Activated CD4-positive, alpha-beta T cell treated with anti-CD3 and anti-CD28 coated beads, Interleukin-2, Interleukin-4, amounts not matched to agents 100 ng/mL and 50 ng/mL, durations not matched to agents 16 hours and 8 hours (primary cell): ENCODE measurements around the gene PIP5K1B.
A peak's percentile ranks its signal among the peaks of the same experiment; 100 is the strongest.

Source experiments
- DNase-seq: peaks from one replicate; pipeline ENCODE4 v3.0.0-alpha.2; 2020; ENCODE audit warnings: low spot score

PIP5K1B gene

DNA sequence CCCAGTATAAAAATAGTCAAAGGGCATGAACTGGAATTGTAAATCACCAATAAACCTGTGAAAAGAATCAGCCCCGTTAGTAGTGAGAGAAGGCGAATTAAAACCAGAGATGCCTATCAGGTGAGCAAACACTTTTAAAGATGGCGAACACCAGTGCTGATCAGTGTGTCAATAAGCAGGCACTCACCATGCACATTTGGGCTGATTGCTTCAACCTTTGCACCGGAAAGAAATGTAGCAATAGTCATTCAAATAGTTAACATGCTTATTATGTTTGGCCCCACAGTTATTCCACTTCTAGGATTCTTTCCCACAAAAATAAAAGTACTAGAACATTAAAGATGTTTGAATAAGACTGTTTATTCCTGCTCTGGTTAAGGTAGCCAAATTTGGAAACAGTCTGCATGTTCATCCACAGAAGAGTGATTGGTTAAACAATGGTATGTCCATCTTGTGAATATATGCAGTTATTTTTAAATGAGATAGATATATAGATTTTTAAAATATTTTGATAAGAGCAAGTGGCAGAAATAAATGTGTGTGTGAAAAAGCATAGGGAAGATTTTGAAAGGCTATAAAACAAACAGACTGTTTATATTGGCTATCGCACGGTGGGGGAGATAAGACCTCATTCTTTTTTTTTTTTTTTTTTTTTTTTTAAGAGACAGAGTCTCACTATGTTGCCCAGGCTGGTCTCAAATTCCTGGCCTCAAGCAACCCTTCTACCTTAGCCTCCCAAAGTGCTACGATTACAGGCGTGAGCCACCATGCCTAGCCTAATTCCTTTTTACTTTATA lies 112.2 kb downstream of the PIP5K1B start:
- DNase-seq = no peak

DNA sequence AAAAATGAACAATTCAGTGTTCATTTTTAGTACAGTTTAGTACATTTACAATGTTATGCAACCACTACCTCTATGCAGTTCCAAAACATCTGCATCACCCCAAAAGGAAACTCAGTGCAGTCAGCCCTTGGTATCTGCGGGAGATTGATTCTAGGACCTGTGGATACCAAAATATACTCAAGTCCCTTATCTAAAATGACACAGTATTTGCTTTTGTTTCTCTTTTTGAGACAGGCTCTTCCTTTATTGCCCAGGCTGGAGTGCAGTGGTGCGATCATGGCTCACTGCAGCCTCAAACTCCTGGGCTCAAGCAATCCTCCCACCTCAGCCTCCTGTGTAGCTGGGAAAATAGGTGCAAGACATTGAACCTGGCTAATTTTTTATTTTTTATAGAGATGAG lies 114.0 kb downstream of the PIP5K1B start:
- DNase-seq = no peak

DNA sequence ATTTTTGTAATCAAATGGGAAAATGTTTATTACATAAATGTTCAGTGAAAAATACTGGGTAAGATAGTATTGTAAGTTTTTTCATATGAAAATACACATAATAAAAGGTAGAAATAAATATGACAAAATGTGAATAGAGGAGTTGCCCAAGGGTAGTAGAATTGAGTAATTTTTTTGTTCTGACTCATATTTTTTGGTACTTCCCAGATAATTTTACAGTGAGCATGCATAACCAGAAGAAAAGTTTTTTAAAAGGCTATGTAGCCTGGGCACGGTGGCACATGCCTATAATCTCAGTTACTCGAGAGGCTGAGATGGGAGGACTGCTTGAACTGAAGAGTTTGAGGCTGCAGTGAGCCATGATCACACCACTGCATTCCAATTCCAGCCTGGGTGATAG lies 116.9 kb downstream of the PIP5K1B start:
- no peak for DNase-seq

DNA sequence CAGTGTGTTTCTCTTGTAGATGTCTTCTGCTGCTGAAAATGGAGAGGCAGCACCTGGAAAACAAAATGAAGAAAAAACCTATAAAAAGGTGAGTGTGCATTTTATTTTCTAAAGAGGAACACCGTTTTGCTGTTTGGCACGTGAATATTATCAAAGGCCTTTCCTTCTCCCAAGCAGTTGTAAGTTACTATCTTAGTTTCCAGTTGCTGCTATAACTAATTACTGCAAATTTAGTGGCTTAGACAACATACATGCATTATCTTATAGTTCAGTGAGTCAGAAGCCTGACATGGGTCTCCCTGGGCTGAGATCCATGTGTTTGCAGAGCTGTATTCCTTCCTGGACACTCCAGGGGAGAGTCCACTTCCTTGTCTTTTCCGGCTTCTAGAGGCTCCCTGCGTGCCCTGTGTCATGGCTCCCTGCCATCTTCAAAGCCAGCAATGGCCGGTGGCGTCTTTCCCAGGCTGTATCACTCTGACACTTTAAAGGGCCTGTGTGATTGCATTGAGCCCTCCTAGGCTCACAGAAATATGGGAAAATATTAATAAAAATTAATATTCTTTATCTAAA lies 117.6 kb downstream of the PIP5K1B start:
- DNase-seq = no peak

DNA sequence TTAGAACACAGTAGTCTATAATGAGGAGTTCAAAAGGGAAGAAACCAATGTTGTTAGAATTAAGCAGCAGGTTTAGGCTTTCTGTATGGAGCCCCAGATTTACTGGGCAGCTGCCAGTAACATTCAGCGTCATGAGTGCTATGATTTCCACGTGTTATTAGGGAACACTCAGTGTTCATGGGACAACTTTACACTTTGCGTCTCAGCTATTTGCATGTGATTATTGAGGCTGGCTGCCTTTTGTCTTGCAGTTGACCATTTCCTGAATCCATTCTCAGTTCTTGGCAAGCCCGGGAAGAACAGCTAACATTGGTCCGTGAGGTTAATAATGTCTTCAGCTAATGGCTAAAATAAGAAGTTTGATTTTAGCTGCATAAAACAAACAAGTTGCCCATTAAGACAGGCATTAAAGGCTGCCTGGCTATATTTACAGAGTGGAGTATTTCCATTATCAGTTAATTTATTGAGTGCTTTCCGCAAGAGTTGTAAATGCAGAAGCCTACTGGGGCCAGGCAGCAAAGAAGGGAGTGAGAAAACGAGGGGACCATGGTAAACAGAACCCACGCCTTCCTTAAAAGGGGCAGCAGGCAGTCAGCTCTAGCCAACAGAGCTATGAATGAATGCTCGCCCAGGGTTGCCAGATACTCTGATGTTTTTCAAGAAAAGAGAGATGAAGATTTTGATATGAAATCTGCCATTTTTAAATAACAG lies 120.9 kb downstream of the PIP5K1B start:
- DNase-seq = no peak

DNA sequence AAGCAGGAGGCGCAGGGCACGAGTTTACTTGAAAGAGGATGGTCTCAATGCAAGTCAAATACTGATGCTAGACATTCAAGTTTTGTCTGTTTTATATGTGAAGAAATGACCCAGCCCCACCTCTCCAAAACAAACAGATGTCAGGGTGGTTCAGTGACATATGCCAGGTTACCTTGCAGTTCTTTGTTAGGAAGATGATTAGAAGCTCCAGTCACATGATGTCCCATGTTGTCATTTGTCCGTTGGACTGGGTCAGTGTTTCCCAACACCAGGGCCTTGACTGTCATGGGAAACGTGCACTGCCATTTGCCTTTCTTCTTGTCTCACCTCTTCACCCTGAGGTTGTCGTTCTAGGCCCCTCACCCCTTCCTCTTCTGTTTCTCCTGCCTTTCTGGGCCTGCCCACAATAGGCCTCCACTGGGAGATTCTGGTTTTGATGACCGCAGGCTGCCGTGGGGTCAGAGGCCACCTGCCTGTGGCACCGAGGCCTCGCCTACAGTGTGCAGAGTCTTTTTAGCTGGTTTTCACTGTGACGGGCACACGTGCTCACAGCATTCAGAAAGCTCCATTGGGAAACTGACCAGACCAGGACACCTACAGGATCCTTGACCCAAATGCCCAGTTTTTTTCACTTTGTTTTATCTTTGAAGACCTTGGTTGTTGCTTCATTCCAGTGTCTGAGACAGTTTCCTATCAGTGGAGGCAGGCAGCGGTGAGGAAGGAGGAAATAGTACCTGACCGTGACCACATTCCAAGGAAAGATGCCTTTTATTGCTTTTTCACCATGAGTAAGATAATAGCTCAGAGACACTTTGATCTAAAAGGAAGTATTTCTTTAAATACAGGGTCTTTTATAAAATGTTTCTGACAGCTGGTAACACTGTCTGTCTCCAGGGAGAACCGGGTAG lies 123.1 kb downstream of the PIP5K1B start:
- no peak for DNase-seq

DNA sequence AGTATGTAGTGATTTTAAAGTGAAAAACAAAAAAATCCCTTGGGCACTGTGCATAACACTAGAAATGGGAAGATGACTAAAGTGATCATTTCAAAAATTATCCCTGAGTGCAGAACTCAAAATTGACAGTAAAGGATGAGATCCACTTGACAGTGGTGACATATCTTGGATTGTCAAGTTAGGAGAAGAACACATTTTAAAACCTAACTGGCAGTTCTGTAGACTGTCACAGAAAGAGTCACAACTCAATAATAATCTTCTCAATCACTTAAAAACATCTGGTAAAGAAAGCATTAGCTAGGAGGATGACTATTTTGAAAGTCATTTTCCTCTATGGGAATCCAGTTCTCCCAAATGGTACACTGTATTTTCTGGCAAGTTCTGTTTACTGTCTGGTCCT lies 127.1 kb downstream of the PIP5K1B start:
- DNase-seq = no peak

DNA sequence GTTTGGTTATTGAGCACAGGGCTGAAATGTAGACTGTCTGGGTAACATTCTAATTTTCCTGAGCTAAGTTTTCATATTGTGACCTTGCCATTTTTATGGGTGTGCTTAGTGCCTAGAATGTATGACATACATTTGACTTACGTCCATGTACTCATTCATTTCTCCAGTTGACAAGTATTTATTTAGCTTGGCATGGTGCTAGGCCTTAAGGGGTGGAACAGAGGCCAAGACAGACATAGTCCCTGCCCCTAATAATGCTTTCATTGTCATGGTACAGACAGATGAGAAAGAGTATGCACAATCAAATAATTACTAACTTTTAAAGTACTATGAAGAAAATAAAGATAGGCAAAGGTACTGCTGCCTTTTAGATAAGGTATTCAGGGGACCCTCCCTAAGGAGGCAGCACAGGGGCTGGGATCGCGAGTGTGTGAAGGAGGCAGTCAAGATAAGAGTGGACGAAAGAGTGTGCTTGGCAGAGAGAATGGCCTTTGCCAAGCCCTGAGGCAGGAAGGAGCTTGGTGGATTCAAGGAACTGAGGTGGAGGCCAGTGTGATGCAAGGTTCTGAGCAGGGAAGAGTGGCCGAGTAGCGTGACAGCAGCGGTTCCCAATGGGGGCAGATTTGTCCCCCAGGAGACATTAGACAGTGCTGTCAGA lies 128.0 kb downstream of the PIP5K1B start:
- no peak for DNase-seq

DNA sequence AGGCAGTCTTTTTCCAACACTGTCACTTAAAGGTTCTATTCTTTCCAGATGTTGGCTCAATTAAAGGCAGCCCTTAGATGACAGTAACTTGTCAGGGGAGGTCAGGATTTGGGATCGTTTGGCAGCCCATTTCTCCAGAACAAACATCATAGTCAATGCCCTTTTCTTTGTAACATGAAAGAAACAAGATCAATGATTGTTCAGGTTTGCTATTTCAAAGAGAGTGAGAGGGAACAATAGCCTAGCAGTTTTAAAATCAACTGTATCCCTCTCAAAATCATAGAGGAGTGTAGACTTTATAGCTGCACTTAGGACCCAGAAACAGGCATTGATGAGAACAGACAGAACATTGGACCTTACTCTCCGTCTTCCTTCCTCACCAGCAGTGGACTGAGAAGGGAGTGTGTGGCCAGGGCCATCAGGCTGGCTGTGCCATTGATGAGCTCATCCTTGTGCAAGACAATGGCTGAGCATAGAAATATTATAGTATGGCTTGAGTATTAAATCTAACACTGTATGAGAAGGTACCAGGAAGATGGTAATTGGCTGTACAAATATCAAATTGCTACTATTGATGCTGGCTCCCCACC lies 130.0 kb downstream of the PIP5K1B start:
- DNase-seq = no peak

DNA sequence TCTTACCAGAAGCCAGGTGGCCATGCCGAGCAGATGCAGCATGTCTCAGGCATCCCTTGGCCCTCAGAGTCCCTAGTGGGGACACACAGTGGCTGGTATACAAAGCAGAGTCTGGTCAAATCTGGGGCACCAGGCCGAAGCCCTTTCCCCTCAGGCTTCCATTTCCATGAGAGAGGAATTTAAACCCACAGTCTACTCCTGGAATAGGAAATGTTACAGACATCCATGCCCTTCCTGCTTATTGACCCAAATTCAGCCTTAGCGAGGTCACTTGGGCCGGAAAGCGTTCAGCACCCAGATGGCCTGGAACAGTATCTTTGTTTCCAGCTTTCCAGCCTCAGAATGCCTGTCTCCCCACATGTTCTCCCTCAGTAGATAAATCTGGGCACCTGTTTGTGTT lies 131.7 kb downstream of the PIP5K1B start:
- DNase-seq = no peak

DNA sequence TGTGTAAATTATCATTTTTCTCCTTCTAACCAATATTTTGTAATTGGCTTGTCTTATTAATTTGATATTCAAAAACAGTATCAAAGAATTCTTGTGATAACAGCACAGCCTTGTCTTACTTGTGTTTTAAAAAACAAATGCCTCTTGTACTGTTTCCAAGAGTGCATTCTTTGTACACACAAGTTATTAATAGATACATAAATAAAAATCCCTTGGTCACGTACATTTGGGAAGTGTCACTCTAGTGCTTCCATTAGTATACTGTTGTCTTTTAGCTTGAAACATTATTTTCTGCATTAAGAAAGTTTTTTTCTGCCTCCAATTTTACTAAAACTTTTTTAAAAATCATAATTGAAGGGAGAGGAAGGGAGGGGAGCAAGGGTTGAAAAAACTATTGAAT lies 133.2 kb downstream of the PIP5K1B start:
- DNase-seq = no peak

DNA sequence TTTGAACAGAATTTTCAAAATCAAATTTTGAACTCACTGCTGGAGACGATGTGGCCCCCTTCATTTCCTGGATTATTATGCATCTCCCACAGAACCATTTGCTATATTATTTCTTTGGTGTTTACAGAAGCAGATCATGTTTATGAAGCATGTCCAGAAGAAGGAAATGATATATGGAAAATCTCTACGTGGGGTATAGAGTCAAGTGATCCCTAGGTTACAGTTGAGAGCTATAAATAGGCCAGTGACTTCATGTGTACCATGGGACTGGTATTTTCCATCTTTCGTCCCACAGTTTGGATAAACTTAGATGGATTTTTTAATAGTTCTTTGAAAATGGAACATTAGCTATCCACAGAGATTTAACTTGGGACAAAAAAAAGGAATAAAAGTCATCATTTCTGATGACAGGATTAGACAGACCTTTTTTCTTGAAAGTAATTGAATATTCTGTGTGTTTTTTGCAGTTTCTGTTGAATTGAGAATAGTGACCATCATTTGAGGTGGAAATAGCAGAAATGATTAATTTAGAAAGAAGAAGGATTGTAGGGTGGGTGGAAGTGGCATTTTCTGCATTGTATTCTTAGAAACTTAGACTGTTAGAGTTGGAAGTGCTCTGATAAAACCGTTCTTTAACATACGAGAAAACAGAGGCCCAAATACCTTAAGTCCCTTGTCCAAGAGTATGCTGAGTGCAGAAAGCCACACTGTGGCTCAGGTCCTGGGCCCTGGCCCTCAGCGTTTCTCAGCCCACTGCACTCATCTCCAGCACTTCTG lies 136.4 kb downstream of the PIP5K1B start:
- DNase-seq = no peak

DNA sequence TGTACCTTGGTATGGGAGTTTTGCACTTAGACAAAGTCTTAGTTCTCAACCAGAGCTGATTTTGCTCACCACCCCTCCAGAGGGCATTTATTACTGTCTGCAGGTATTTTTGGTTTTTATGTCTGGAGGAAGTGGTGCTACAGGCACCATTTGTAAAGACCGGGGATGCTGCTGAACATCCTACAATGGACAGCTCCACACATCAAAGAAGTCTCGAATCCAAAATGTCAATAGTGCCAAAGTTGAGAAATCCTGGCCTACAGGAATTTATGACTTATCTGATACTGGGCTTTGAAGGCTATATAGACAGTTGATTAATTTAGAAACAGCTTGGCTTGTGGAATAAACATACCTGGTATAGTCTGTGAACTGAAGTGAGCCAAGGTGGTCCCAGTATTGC lies 137.5 kb downstream of the PIP5K1B start:
- no peak for DNase-seq

DNA sequence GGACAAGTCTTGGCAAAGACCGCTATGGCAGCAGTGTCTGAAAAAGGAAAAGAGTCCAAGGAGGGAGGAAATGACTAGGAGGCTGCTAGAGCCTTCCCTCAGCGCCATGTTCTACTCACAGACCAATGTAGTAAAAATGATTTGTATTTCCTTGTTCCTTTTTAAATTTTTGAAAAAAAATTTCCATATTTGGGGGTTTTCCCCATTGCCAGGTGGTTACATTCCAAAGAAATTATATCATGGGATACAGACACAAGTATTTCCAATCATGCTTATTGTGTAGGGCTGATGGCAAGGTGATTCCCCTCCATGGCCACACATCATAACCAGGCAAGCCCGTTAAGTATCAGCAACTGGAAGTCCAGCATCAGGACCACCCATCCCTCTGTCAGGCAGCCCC lies 138.2 kb downstream of the PIP5K1B start:
- no peak for DNase-seq

DNA sequence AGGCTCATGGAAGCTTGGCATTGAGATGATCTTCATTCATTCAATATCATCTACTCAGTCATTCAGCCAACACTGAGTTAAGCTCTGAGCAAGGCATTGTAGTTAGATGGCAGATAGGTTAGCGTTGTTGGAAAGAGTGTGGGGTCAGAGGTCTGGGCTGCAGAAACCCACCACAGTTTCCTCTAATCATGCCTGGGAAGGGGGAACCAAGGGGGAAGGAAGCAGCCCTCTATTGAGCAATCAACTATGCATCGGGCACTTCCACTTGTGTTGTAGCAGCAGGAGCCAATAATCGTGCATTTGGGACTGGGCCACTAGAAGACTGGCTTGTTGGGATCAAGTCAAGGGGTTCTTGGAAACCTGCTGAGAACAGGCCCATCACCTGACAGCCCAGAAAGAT lies 139.1 kb downstream of the PIP5K1B start:
- DNase-seq = no peak

DNA sequence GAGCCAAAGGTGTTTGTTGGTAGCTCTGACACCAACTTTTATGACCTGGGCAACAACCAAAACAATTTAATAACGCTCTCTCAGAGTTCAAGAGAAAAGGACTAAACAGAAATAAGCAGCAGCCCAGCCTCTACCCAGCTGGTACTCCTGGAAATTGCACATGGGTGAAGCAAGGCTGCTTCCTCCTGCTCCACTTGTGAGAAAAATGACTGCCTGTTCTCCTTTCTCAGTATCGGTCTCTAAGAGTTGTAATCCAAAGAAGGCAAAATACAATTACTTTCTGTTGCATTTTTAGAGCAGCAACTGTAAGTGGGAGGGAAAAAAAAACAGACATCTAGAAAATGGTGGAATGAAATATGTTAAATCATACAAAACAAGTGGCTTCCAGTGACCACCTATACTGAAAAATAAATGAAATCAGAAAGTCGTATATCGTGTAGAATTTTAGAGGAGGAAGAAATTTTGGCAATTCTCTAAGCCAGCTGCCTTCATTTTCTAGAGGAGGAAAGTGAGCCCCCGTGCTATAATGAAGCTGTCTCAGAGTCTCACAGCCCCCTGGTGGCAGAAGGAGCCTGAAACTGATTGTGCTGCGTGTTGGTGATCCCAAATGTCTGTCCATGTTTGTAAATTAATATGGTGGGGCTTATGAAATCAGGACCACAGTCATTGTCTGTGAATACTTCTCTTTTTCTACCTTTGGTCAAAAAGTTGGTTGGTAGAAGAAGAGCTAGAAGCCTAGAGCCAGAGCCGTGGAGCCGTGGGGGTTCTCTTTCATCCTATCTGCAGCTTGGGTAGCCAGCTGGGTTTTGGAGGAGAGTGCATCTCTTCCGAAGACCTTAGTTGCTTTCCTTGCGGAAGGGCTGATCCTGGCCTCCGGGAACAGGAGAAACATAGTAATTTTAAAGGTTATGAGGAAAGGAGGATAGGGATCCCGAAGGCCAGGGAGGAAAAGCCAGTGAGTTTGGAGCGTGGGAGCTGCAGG lies 139.9 kb downstream of the PIP5K1B start:
- DNase-seq = peak; percentile 9

DNA sequence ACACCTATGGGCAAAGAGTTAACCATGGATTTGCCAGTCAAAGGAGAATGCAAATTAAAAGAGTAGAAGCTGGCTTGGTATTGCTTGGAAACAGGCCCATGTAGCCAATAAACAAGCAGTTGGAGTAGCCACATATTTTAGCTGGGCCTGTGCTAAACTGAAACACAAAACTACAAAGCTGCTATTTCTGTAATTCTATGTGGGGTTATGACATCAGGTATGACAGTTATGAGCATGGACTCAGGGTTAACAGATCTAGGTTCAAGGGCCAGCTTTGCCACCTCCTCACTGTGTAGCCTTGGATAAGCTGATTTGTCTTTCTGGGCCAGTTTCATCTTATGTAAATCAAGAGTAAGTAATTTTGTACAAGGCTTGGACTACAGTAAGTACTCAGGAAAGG lies 142.7 kb downstream of the PIP5K1B start:
- DNase-seq = no peak

DNA sequence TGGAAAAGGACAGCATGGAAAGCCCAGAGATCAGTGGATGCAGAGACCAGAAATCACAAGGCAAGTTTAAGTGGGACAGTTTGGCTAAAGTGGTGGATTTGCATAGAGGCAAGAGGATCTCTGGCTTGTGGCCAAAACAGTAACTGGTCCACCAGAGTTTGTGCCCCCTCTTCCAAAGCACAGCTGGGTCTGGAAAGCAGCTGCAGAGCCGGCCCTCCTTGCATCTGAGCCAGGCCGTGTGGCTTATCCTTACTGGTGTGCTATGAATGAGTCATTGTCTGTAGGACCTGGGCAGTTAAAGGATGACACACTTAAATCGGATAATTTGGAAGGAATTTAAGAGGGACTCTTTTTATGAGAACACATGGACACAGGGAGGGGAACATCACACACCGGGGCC lies 146.6 kb downstream of the PIP5K1B start:
- DNase-seq = no peak

DNA sequence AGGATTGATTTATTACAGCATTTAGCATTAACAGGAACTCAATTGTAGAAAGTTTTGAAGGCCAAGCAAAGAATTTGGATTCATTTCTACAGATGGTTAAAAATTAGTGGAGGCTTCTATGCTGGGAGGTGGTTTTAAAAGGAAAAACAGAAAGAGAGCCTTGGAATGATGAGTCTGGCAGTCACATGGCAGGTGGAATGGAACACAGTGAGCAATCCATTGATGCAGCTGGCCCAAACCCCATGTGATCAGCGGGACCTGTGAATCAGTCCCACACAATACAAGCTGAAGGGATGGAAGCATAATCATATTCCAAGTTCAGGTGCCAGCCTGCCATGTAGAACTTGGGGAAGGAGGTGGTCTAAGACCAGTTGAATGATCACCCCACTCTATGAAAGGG lies 147.9 kb downstream of the PIP5K1B start:
- no peak for DNase-seq
